Measurements from ENCODE around the gene GALNT9. TPM values are rescaled to one million over a fixed set of nuclear protein-coding genes. Genes with fewer than 3 reads are reported as not detected.

GALNT9 gene
- polyA plus RNA-seq, 1 of the 3 experiments (the other 2 are of a cell fraction): not detected

GRCh38 chr12:132278401-132279183 is 50.8 kb downstream of the GALNT9 start:
- H3K27me3 ChIP-seq (ENCODE audit: insufficient read depth): peaks cover 97% of the 10 kb centered on the region
- no peak overlapping the region; a peak in 1 of 4 replicates for H3K4me3 ChIP-seq (ENCODE audit: low read depth in 2 of 2, low read length in 1 of 2)
- no peak overlapping the region for H3K27ac ChIP-seq (ENCODE audit: low read depth in 2 of 2, low read length in 1 of 2)
- H3K79me2 ChIP-seq (ENCODE audit: insufficient read depth): no peaks in the 10 kb centered on the region
- H2AFZ ChIP-seq (ENCODE audit: low read depth): no peak overlapping the region
- H4K20me1 ChIP-seq (ENCODE audit: insufficient read depth): no peaks in the 10 kb centered on the region
- H3K9me2 ChIP-seq: no peaks in the 10 kb centered on the region
- DNase-seq: no peak
- H3K9me3 ChIP-seq: no peaks in the 10 kb centered on the region
- POLR2A ChIA-PET: no interaction called here
- no peak for TF ChIP-seq NFIC (IDR thresholded peaks at IDR 0.05; ENCODE audit: borderline replicate concordance)
- no peak for TF ChIP-seq EP300 (IDR thresholded peaks at IDR 0.05; ENCODE audit: borderline replicate concordance in 1 of 2, low read depth in 1 of 2, low read length in 1 of 2)
- TF ChIP-seq IRF3 (IDR thresholded peaks at IDR 0.05; ENCODE audit: low read depth, low read length): no peak
- TF ChIP-seq YY1 (IDR thresholded peaks at IDR 0.05; ENCODE audit: low read depth): no peak
- no peak for TF ChIP-seq PBX3 (IDR thresholded peaks at IDR 0.05)
- TF ChIP-seq SMC3 (IDR thresholded peaks at IDR 0.05; ENCODE audit: low read depth, low read length): no peak
- no peak for TF ChIP-seq GABPA (IDR thresholded peaks at IDR 0.05; ENCODE audit: low read depth)
- no peak for TF ChIP-seq GATA2 (CRISPR knock-in tag; IDR thresholded peaks at IDR 0.05)
- no peak; the same call in 1 of the 2 replicates for TF ChIP-seq EZH2phosphoT487 (IDR thresholded peaks at IDR 0.05; ENCODE audit: borderline replicate concordance, low read depth)
- no peak for TF ChIP-seq MAX (IDR thresholded peaks at IDR 0.05; ENCODE audit: low read depth)
- TF ChIP-seq CTCF (IDR thresholded peaks at IDR 0.05): no peak
- no peaks in the 10 kb centered on the region for H3K36me3 ChIP-seq (replicated peaks in 1 of 2; ENCODE audit: control insufficient read depth in 1 of 2, insufficient read depth in 2 of 2, low read length in 1 of 2)
- H3K4me1 ChIP-seq (ENCODE audit: control insufficient read depth in 1 of 2, insufficient read depth in 2 of 2, low read depth in 1 of 2, low read length in 1 of 2): no peaks in the 10 kb centered on the region; a peak in 1 of 4 replicates
- 31% methylated on average over 29 of the region's 38 CpGs for WGBS (ENCODE audit: low lambda C conversion rate)
- H3F3A ChIP-seq (replicated peaks; ENCODE audit: insufficient read depth): no peaks in the 10 kb centered on the region
- no peak overlapping the region for H3K9ac ChIP-seq
- CTCF ChIA-PET: interaction anchor here (1.0 kb wide), 1 partner anchor 135 kb away, joined by 3 read pairs; no protein-coding TSS in a partner anchor
- no peak overlapping the region for H3K4me2 ChIP-seq

GRCh38 chr12:132277949-132278348 is 51.4 kb downstream of the GALNT9 start:
- Histone ChIP-seq H3K27ac (ENCODE audit: low read depth in 2 of 2, low read length in 1 of 2) (no peak overlapping the region), H3K9me2 (no peaks in the 10 kb centered on the region), H3K27me3 (ENCODE audit: insufficient read depth) (peaks cover 97% of the 10 kb centered on the region), H3K4me1 (ENCODE audit: control insufficient read depth in 1 of 2, insufficient read depth in 2 of 2, low read depth in 1 of 2, low read length in 1 of 2) (no peaks in the 10 kb centered on the region; a peak in 1 of 4 replicates), H3K9ac (no peak overlapping the region), H3K4me2 (no peak overlapping the region), H3K36me3 (replicated peaks in 1 of 2; ENCODE audit: control insufficient read depth in 1 of 2, insufficient read depth in 2 of 2, low read length in 1 of 2) (no peaks in the 10 kb centered on the region), H3K79me2 (ENCODE audit: insufficient read depth) (no peaks in the 10 kb centered on the region), H2AFZ (ENCODE audit: low read depth) (no peak overlapping the region), H4K20me1 (ENCODE audit: insufficient read depth) (no peaks in the 10 kb centered on the region), H3K4me3 (ENCODE audit: low read depth in 2 of 2, low read length in 1 of 2) (no peak overlapping the region), H3F3A (replicated peaks; ENCODE audit: insufficient read depth) (no peaks in the 10 kb centered on the region), H3K9me3 (no peaks in the 10 kb centered on the region)
- ChIA-PET POLR2A (no interaction called here), CTCF (interaction anchor here (0.7 kb wide), 1 partner anchor 9 kb away, joined by 3 read pairs; no protein-coding TSS in a partner anchor)
- DNase-seq: no peak
- 14% methylated on average over 12 of the region's 12 CpGs for WGBS (ENCODE audit: low lambda C conversion rate)
- TF ChIP-seq MEF2A (IDR thresholded peaks at IDR 0.05; ENCODE audit: borderline replicate concordance, low read depth) (no peak), SIN3A (IDR thresholded peaks at IDR 0.05; ENCODE audit: borderline replicate concordance, low read depth, low read length) (no peak), YY1 (IDR thresholded peaks at IDR 0.05; ENCODE audit: low read depth) (no peak), RFX5 (IDR thresholded peaks at IDR 0.05; ENCODE audit: low read length) (no peak), POLR2AphosphoS5 (IDR thresholded peaks at IDR 0.05; ENCODE audit: low read depth, low read length) (no peak), ZBTB33 (IDR thresholded peaks at IDR 0.05; ENCODE audit: borderline replicate concordance, low read depth) (no peak), FOSL2 (IDR thresholded peaks at IDR 0.05; ENCODE audit: borderline replicate concordance, low read depth) (no peak), MXI1 (IDR thresholded peaks at IDR 0.05; ENCODE audit: low read depth, low read length) (no peak), MAX (IDR thresholded peaks at IDR 0.05; ENCODE audit: low read depth) (no peak)

Measured in SK-N-SH (cell line).